HG03066 (cell line): ENCODE results near the gene SIN3A.
"Not testable (repeated sequence)": the region's sequence is repeated elsewhere in the genome, so short reads cannot be mapped to it uniquely, and the experiment has no call there.

Source experiments
- ATAC-seq: cut with Tn5 transposase; IDR thresholded peaks from one replicate; pipeline ENCODE4 v1.9.1; 2021; ENCODE audit warnings: low read depth; ENCODE audit not compliant: unreplicated experiment

SIN3A gene

GRCh38 chr15:75451674-75452363 is at the start of gene SIN3A:
TSS of gene SIN3A (minus strand) at chr15:75451690. CDS start at chr15:75430375, 21,315 bp downstream.
- peak; percentile 37 for ATAC-seq

DNA sequence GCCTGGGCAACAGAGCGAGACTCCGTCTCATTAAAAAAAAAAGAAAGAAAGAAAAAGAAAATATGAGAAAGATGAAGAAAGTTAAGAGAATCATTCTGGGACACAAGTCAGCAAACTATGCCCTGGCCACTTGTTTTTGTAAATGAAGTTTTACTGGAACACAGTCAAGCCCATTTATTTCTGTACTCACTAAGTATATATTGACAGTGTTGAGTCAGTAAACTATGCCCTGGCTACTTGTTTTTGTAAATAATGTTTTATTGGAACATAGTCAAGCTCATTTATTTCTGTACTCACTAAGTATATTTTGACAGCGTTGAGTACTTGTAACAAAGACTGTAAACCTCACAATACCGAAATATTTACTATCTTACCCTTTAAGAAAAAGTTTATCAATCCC is 42.2 kb upstream of the SIN3A start:
- ATAC-seq: no peak

DNA sequence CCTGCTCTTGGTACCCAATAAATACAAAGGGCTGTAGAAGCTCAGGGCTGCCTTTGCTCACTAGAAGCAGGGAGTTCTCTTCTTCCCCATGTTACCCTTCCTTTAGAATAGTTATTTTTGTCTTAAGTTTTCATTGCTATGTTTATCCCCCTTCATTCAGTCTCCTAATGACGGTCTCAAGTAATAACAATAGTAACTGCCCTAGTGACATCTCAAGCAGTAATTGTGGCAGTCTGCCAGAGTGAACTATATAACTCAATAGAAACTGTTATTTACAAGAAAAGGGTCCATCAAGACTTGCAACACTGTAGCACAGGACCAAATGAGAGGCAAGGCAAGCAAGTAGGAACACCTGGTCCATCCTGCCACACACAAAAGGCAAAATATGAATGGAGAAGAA is 32.5 kb upstream of the SIN3A start:
- no peak for ATAC-seq

DNA sequence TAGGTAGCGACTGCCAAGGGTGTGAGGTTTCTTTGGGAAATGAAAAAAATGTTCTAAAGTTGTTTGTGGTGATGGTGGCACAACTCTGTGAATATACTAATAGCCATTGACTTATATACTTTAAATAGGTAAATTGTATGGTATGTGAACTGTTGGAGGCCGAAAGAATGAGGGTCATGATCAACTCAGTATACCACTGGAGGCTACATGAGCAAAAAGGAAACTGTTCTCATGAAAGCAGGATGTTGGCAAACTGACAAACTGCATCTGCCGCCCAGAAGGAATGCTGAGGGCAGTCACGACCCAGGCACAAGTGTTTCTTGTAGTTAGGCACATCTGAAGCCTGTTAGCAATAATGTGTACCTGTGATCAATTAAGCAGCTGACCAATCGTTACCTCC is 32.1 kb upstream of the SIN3A start:
- ATAC-seq: not testable (repeated sequence)

DNA sequence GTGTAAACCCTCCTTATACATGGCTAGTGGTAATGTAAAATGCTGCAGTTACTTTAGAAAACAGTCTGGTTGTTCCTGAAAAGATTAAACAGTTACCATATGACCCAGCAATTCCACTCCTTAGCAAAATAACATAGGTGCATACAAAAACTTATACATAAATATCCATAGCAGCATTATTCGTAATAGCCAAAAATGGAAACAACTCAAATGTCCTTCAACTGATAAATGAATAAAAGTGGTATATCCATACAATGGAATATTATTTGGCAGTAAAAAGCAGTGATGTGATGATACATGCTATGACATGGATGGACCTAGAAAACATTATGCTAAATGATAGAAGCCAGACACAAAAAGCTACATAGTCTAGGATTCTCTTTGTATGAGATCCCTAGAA is 31.6 kb upstream of the SIN3A start:
- no peak for ATAC-seq

DNA sequence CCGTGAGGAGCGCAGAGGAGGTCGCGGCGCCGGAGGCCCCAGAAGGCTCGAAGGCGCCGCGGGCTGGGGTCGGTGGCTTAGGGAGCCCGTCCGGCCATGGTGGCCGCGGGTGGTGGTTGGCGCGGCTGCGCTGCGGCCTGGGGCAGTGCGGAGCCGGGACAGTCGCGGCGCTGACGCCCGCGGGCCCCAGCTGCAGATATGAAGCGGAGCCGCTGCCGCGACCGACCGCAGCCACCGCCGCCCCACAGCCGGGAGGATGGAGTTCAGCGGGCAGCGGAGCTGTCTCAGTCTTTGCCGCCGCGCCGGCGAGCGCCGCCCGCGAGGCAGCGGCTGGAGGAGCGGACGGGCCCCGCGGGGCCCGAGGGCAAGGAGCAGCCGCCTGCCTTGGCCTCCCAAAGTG is 29.0 kb upstream of the SIN3A start:
- ATAC-seq: not testable (repeated sequence)

- no peak for ATAC-seq
Observed at GRCh38 chr15:75479670-75480069, 28.2 kb upstream of the SIN3A start.

GRCh38 chr15:75477094-75477493 is 25.6 kb upstream of the SIN3A start:
- not testable (repeated sequence) for ATAC-seq

GRCh38 chr15:75468913-75469598 is 17.6 kb upstream of the SIN3A start:
- ATAC-seq: no peak

DNA sequence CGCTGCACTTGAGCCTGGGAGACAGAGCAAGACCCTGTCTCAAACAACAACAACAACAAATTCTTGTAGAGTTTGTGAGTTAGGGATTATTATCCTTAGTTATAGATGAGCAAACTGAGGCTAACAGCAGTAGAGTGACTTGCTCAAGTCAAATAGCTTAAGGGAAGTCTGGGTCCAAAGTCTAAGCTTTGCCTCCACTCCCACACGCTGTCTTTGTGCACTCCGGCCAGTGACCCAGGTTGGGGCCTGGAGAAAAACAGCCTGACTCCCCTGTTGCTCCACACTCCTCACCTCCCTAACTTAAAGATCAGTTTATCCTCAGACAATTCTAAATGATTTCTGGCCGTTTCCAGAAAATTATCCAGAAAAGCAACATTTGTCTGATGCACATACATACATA is 9.2 kb upstream of the SIN3A start:
- ATAC-seq: no peak

- no peak for ATAC-seq
Observed at GRCh38 chr15:75459581-75459980, 8.1 kb upstream of the SIN3A start.

GRCh38 chr15:75456710-75457109 is 5.2 kb upstream of the SIN3A start:
- ATAC-seq: no peak

- no peak for ATAC-seq
Observed at GRCh38 chr15:75455982-75456531, 4.6 kb upstream of the SIN3A start.

- no peak for ATAC-seq
Observed at GRCh38 chr15:75455424-75455981, 4.0 kb upstream of the SIN3A start.

DNA sequence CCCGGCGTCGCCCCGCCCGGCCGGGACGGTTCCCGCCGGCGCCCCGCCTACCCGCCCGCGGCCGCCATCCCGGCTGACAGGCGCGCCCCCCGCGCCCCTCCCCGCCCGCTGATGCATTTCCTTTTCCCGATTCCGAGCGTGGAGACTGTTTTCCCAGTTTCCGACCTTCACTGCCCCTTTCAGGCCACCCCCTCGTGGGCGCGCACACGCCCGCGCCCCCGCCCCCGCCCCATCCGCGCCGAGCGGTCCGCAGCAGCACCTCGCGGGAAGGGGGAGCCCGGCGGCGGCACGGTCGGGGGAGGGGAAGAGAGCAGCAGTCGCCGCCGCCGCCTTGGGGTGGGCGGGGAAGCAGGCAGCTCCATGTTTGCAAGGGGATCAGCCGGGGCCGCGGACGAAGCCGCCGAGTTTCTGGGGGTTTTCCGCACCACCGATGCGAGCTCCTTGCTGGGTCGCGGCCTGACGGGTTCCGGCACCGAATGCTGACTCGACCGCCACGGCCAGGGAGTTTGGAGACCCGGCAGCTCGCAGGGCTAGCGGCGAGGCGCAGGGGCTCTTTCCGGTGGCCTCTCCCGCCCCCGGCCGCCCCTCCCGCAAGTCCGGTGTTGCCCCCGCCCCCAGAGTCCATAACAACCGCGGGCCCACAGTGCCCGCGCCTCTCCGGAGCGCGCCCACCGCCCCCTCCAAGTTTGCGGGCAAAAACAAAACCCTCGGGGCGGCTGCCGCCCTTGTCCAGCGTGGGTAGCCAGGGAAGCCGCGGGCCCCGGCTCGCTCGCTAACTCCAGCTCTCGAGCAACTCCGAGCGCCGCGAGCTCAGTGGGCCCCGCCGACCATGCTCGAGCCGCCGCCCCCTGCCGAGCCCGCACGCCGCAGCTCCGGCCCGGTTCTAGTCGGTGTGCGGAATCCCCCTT is 3.2 kb upstream of the SIN3A start:
- ATAC-seq: no peak

DNA sequence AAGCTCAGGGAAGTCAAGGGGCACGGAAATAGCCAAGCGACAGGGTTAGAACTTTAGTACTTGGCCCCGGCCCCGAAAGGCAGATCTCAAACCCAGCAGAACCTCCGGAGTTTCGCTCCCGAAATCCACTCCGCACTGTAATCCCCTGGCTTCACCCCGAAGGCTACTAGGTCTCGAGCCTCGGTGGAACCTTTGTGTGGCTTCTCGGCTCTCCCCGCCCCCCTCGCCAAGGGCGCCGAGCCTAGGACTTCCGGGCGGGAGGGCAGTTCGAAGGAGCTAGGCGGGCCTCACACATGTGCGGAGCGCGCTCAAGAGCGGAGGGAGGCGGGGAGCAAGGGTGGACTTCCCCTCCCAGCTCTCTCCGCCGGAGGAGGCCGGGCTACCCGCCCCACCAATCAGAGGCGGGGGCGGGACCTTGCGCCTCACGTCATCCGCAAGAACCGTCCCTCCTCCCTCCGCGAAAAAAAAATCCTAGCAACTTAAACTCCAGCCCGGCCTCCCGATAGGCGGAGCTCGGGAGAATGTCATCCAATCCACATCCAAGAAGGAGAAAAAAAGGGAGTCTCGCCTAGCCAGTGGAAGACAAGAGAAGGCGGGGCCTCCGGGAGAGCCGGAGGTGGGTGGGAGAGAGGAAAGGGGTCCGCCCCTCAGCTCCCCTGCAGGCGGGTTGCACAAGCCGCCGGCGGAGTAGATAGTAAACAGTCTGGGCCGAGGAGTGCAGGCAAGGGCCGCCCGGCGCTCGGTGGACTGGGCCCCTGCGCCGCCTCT is 2.4 kb upstream of the SIN3A start:
- peak; percentile 28 for ATAC-seq

GRCh38 chr15:75452865-75453702 is 1.6 kb upstream of the SIN3A start:
- no peak for ATAC-seq

DNA sequence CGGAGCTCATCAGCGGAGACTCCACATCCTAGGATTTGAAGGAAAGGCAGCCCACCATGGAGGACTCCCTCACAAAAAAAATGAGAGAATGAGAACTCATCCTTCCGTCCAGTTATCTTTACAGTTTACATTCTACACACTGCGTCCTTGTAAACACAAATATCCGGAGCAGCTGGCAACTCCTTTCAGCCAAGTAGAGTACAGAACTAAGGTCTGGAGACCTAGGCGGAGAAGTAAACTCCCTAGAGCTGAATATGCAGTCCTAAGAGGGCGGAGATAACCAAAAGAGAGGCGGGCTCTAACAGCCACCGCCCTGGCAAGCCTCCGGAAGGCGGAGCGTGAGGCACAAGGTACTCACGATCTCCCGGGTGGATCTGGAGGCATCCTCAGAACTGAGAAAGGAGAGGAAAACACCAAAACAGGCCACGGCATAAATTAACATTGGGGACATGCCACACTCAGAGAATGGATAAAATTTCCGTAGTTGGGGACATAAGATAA is 924 bp upstream of the SIN3A start:
- no peak for ATAC-seq

- ATAC-seq: no peak
Observed at GRCh38 chr15:75451202-75451673, 252 bp downstream of the SIN3A start.
